ENCODE results near the gene PBOV1.

DNA sequence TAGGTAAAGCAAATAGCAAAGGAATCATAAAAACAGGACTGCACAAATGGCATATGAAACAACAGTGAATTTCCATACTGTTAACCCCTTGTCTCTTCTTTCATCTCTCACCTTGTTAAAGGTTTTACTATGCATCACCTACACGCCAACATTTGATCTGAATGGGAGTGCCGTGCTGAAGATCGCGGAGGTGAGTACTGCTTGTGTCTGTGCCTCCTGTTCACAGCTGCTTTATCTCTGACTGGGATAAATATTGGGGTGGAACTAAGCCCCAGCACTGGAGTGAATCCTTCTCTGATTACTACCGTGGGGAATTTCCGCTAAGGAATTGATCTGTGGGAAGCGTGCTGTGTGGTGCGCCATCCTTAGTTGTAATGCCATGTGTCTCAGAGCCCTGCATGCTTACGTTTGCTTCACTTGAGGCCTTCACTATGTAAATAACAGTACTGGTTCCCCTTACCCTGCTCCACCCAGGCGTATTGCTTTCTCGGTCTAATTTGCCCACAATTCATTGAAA lies 11.4 kb upstream of the PBOV1 start:
- TF ChIP-seq, protein P1, sequence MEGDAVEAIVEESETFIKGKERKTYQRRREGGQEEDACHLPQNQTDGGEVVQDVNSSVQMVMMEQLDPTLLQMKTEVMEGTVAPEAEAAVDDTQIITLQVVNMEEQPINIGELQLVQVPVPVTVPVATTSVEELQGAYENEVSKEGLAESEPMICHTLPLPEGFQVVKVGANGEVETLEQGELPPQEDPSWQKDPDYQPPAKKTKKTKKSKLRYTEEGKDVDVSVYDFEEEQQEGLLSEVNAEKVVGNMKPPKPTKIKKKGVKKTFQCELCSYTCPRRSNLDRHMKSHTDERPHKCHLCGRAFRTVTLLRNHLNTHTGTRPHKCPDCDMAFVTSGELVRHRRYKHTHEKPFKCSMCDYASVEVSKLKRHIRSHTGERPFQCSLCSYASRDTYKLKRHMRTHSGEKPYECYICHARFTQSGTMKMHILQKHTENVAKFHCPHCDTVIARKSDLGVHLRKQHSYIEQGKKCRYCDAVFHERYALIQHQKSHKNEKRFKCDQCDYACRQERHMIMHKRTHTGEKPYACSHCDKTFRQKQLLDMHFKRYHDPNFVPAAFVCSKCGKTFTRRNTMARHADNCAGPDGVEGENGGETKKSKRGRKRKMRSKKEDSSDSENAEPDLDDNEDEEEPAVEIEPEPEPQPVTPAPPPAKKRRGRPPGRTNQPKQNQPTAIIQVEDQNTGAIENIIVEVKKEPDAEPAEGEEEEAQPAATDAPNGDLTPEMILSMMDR (IDR thresholded peaks at IDR 0.05; ENCODE audit: poor library complexity) = no peak
- no peak for TF ChIP-seq EZH2phosphoT487 (IDR thresholded peaks at IDR 0.05; ENCODE audit: low read depth, severe bottlenecking, unreplicated experiment)
